ENCODE measurements around the gene PLPP7. TPM values are rescaled to one million over a fixed set of nuclear protein-coding genes. Genes with fewer than 3 reads are reported as not detected.

The PLPP7 gene
- total and polyA plus RNA-seq, 4 donors = 0.18 to 0.59 (median 0.51) TPM; not detected in 1

DNA sequence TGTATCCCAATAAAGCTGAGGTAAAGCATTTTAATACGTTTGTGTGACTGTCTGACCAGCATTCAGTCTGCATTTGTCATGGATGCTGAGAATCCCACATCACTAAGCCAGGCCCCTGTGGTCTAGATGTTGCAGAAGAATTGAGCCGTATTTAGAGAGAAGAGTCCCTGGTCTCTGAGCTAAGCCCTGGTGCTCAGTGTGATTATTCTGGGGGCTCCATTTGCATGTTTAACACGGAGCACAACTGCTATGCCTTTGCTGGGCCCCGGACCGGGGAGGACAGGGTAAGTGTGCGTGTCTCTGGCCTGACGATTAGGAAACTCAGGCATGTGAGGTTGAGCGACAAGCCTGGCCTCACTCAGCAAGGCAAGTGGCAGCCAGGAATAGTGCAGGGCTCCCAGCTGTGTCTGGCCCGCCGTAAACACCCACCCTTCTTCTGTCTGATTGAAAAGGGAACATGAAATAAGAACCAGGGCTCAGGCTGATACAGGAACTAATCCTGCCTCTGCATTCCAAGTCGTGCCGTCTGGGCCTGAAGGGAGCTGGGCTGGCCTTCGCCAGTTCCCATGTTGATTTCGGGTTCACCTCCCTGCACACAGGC, 35.5 kb upstream of the PLPP7 start:
- H3K9ac ChIP-seq (ENCODE audit: low read depth in 1 of 2, low read length in 2 of 2) = no peak overlapping the region

More for the DNA sequence above, 35.5 kb upstream of the PLPP7 start:
- Histone ChIP-seq H3K27me3 (ENCODE audit: control insufficient read depth in 4 of 4, insufficient read depth in 4 of 4, low read length in 3 of 4) (no peaks in the 10 kb centered on the region), H3K36me3 (ENCODE audit: control insufficient read depth in 4 of 4, insufficient read depth in 3 of 4, low read depth in 1 of 4, low read length in 3 of 4) (no peaks in the 10 kb centered on the region), H3K27ac (ENCODE audit: low read depth in 1 of 2, low read length in 2 of 2) (peak overlapping the region in 1 of 2 donors; percentile 67), H3K4me3 (ENCODE audit: low read depth in 1 of 3, low read length in 3 of 3) (no peak overlapping the region), H3K4me1 (ENCODE audit: control insufficient read depth in 4 of 4, insufficient read depth in 4 of 4, low read length in 3 of 4) (peaks cover 0 to 7% (median 2%) of the 10 kb centered on the region in 4 donors), H3K9me3 (ENCODE audit: control insufficient read depth in 4 of 4, low read length in 3 of 4) (no peaks in the 10 kb centered on the region)
- no peak for DNase-seq (ENCODE audit: low spot score)
- 74% methylated on average over 14 of the region's 14 CpGs for WGBS
- TF ChIP-seq SP1 (IDR thresholded peaks at IDR 0.05) (no peak), HNF4G (IDR thresholded peaks at IDR 0.05) (no peak), GABPA (IDR thresholded peaks at IDR 0.05 in 1 of 2, conservative IDR thresholded peaks at IDR 0.05 in 1 of 2) (no peak), TAF1 (conservative IDR thresholded peaks at IDR 0.05) (no peak), JUND (IDR thresholded peaks at IDR 0.05) (no peak), RXRA (IDR thresholded peaks at IDR 0.05) (no peak), EGR1 (IDR thresholded peaks at IDR 0.05; ENCODE audit: low read depth in 2 of 2) (no peak), NR2F2 (IDR thresholded peaks at IDR 0.05) (no peak), FOXA2 (IDR thresholded peaks at IDR 0.05) (no peak), RAD21 (IDR thresholded peaks at IDR 0.05) (no peak), HNF4A (conservative IDR thresholded peaks at IDR 0.05) (no peak)
- TF ChIP-seq, protein P1, sequence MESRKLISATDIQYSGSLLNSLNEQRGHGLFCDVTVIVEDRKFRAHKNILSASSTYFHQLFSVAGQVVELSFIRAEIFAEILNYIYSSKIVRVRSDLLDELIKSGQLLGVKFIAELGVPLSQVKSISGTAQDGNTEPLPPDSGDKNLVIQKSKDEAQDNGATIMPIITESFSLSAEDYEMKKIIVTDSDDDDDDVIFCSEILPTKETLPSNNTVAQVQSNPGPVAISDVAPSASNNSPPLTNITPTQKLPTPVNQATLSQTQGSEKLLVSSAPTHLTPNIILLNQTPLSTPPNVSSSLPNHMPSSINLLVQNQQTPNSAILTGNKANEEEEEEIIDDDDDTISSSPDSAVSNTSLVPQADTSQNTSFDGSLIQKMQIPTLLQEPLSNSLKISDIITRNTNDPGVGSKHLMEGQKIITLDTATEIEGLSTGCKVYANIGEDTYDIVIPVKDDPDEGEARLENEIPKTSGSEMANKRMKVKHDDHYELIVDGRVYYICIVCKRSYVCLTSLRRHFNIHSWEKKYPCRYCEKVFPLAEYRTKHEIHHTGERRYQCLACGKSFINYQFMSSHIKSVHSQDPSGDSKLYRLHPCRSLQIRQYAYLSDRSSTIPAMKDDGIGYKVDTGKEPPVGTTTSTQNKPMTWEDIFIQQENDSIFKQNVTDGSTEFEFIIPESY (IDR thresholded peaks at IDR 0.05) = no peak
- TF ChIP-seq, protein P2, sequence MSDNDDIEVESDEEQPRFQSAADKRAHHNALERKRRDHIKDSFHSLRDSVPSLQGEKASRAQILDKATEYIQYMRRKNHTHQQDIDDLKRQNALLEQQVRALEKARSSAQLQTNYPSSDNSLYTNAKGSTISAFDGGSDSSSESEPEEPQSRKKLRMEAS (IDR thresholded peaks at IDR 0.05) = no peak
- TF ChIP-seq, protein P3, sequence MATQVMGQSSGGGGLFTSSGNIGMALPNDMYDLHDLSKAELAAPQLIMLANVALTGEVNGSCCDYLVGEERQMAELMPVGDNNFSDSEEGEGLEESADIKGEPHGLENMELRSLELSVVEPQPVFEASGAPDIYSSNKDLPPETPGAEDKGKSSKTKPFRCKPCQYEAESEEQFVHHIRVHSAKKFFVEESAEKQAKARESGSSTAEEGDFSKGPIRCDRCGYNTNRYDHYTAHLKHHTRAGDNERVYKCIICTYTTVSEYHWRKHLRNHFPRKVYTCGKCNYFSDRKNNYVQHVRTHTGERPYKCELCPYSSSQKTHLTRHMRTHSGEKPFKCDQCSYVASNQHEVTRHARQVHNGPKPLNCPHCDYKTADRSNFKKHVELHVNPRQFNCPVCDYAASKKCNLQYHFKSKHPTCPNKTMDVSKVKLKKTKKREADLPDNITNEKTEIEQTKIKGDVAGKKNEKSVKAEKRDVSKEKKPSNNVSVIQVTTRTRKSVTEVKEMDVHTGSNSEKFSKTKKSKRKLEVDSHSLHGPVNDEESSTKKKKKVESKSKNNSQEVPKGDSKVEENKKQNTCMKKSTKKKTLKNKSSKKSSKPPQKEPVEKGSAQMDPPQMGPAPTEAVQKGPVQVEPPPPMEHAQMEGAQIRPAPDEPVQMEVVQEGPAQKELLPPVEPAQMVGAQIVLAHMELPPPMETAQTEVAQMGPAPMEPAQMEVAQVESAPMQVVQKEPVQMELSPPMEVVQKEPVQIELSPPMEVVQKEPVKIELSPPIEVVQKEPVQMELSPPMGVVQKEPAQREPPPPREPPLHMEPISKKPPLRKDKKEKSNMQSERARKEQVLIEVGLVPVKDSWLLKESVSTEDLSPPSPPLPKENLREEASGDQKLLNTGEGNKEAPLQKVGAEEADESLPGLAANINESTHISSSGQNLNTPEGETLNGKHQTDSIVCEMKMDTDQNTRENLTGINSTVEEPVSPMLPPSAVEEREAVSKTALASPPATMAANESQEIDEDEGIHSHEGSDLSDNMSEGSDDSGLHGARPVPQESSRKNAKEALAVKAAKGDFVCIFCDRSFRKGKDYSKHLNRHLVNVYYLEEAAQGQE (IDR thresholded peaks at IDR 0.05) = no peak
- TF ChIP-seq, protein P4, sequence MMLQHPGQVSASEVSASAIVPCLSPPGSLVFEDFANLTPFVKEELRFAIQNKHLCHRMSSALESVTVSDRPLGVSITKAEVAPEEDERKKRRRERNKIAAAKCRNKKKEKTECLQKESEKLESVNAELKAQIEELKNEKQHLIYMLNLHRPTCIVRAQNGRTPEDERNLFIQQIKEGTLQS (IDR thresholded peaks at IDR 0.05) = no peak
- TF ChIP-seq, protein P5, sequence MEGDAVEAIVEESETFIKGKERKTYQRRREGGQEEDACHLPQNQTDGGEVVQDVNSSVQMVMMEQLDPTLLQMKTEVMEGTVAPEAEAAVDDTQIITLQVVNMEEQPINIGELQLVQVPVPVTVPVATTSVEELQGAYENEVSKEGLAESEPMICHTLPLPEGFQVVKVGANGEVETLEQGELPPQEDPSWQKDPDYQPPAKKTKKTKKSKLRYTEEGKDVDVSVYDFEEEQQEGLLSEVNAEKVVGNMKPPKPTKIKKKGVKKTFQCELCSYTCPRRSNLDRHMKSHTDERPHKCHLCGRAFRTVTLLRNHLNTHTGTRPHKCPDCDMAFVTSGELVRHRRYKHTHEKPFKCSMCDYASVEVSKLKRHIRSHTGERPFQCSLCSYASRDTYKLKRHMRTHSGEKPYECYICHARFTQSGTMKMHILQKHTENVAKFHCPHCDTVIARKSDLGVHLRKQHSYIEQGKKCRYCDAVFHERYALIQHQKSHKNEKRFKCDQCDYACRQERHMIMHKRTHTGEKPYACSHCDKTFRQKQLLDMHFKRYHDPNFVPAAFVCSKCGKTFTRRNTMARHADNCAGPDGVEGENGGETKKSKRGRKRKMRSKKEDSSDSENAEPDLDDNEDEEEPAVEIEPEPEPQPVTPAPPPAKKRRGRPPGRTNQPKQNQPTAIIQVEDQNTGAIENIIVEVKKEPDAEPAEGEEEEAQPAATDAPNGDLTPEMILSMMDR (IDR thresholded peaks at IDR 0.05; ENCODE audit: low read depth, low read length, missing input control) = no peak

All from liver (tissue), 9 donors.